Breast epithelium (tissue), 4 donors: ENCODE data around the gene PDE4A. TPM values are rescaled to one million over a fixed set of nuclear protein-coding genes. Genes with fewer than 3 reads are reported as not detected.
"Not testable (repeated sequence)": the region's sequence is repeated elsewhere in the genome, so short reads cannot be mapped to it uniquely, and the experiment has no call there.

Experiments used
- DNase-seq, 2 donors: peaks; one replicate each; pipeline ENCODE4 v3.0.0-alpha.2; 2019; ENCODE audit warnings: low spot score in 2 of 2
- H3K27ac ChIP-seq, 2 donors: fragments of 200-600 bp; sonication (generic) in 1 of 2; one replicate each; pipeline ENCODE4 v1.5.1; 2016 to 2019; ENCODE audit warnings: mild to moderate bottlenecking in 1 of 2
- H3K27me3 ChIP-seq, 2 donors: fragments of 200-600 bp; sonication (generic) in 1 of 2; one replicate each; pipeline versions ENCODE4 v1.5.1 to v1.6.0; 2017 to 2019; ENCODE audit warnings: control low read depth in 1 of 2, mild to moderate bottlenecking in 1 of 2
- H3K36me3 ChIP-seq: fragments of 200-600 bp; one replicate; pipeline ENCODE4 v1.5.1; 2019
- H3K4me1 ChIP-seq, 2 donors: fragments of 200-600 bp; sonication (generic); one replicate each; pipeline ENCODE4 v1.5.1; 2016 to 2019; ENCODE audit warnings: control low read depth in 1 of 2
- H3K4me3 ChIP-seq, 3 donors: fragments of 200-600 bp; sonication (generic); 1 replicate in 2 of 3; 2 replicates in 1 of 3; pipeline ENCODE4 v1.5.1; 2016 to 2019; ENCODE audit warnings: mild to moderate bottlenecking in 3 of 3, moderate library complexity in 2 of 3
- H3K9me3 ChIP-seq, 2 donors: fragments of 200-600 bp; sonication (generic) in 1 of 2; one replicate each; pipeline ENCODE4 v1.5.1; 2016 to 2019; ENCODE audit warnings: control low read depth in 1 of 2
- POLR2A ChIP-seq: fragments of 450-650 bp; IDR thresholded peaks from one replicate; pipeline ENCODE4 v1.6.1; 2016; ENCODE audit warnings: antibody characterized with exemption, mild to moderate bottlenecking, moderate library complexity
- POLR2AphosphoS5 ChIP-seq, 3 donors: sonication (generic); formaldehyde crosslinking; IDR thresholded peaks; one replicate each; pipeline ENCODE4 v1.6.1; 2017; ENCODE audit warnings: antibody characterized with exemption in 3 of 3
- intact Hi-C: fragments of 100-400 bp; cut with DNase I; formaldehyde crosslinking; loops from one replicate; pipeline ENCODE4 v1.15.1; 2023; ENCODE audit warnings: low total_unique reads
- total RNA-seq, 3 donors: library from RNA; depleted of rRNA; stranded (reverse); fragments of >200 nt; gene quantifications; one replicate each; pipeline ENCODE4 v1.1.0, GENCODE V29; 2016
- TF ChIP-seq, protein P1 (sequence below), 3 donors: fragments of 450-650 bp; IDR thresholded peaks; one replicate each; pipeline ENCODE4 v1.5.1; 2016 to 2017; ENCODE audit warnings: antibody characterized with exemption in 3 of 3, mild to moderate bottlenecking in 3 of 3, moderate library complexity in 3 of 3

PDE4A gene
- total RNA-seq, 3 donors from 2014 or later = 5.6 to 20.3 (median 12.1) TPM

DNA sequence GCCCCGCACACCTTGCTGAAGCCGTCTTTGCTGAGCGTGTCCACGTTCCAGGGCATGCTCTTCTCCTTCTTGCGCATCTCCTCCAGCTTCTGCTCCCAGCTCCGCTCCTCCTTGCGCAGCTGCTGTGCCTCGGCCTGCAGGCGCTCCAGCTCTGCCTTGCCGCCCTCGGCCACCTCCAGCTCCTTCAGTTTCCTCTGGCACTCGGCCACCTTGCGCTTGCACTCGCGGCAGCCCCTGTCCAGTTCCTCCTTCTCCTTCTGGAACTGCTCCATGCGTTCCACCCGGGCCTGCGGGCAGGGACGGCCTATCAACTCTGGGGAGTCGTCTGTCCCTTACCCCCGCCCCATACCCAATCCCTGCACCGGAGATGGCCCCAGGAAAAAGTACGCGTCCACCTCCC is 24.4 kb upstream of the PDE4A start:
- H3K4me3 ChIP-seq = no peak overlapping the region
- TF ChIP-seq, protein P1, sequence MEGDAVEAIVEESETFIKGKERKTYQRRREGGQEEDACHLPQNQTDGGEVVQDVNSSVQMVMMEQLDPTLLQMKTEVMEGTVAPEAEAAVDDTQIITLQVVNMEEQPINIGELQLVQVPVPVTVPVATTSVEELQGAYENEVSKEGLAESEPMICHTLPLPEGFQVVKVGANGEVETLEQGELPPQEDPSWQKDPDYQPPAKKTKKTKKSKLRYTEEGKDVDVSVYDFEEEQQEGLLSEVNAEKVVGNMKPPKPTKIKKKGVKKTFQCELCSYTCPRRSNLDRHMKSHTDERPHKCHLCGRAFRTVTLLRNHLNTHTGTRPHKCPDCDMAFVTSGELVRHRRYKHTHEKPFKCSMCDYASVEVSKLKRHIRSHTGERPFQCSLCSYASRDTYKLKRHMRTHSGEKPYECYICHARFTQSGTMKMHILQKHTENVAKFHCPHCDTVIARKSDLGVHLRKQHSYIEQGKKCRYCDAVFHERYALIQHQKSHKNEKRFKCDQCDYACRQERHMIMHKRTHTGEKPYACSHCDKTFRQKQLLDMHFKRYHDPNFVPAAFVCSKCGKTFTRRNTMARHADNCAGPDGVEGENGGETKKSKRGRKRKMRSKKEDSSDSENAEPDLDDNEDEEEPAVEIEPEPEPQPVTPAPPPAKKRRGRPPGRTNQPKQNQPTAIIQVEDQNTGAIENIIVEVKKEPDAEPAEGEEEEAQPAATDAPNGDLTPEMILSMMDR (IDR thresholded peaks at IDR 0.05) = no peak
- TF ChIP-seq POLR2A = no peak
- no peaks in the 10 kb centered on the region for H3K27me3 ChIP-seq
- H3K9me3 ChIP-seq = no peaks in the 10 kb centered on the region
- peaks cover 6% of the 10 kb centered on the region for H3K36me3 ChIP-seq
- no peak overlapping the region for H3K27ac ChIP-seq
- no peak for DNase-seq
- intact Hi-C loops = no loop called here
- H3K4me1 ChIP-seq = peaks cover 2% of the 10 kb centered on the region in 2 donors

DNA sequence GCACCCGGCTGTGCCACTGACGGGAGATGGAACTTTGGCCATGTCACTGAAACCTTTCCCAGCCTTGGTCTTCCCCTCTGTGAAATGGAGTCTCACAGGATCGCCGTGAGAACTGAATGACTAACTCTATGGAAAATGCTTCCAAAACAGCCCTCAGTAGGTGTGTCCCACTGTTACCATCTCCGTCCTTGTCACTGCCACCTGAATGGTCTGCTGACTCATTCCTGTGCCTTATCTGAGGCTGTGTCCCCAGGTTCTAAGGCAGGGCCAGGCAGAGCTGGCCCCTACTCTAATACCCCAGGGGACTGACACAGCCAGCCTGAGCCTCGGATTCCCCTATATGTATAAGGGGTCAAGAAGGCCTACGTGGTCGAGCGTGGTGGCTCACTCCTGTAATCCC is 21.5 kb upstream of the PDE4A start:
- intact Hi-C loops = no loop called here
- no peak for TF ChIP-seq POLR2A
- TF ChIP-seq, protein P1 (IDR thresholded peaks at IDR 0.05) = no peak
- TF ChIP-seq POLR2AphosphoS5 (IDR thresholded peaks at IDR 0.05) = no peak

DNA sequence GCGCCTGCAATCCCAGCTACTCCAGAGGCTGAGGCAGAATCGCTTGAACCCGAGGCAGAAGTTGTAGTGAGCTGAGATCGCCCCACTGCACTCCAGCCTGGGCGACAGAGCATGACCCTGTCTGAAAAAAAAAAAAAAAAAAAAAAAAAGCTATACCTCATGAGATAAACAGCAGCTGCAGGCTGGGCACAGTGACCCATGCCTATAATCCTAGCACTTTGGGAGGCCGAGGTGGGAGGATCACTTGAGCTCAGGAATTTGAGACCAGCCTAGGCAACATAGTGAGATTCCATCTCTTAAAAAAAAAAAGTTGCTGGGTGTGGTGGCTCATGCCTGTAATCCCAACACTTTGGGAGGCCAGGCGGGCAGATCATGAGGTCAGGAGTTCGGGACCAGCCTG is 21.0 kb upstream of the PDE4A start:
- H3K9me3 ChIP-seq, intact Hi-C loops, DNase-seq: not testable (repeated sequence)

More for the DNA sequence above, 21.5 kb upstream of the PDE4A start:
- no peak overlapping the region for H3K4me3 ChIP-seq
- H3K27ac ChIP-seq = no peak overlapping the region
- H3K4me1 ChIP-seq = peaks cover 8 to 11% of the 10 kb centered on the region in 2 donors
- no peaks in the 10 kb centered on the region for H3K9me3 ChIP-seq
- H3K36me3 ChIP-seq = peaks cover 6% of the 10 kb centered on the region
- H3K27me3 ChIP-seq = no peaks in the 10 kb centered on the region
- no peak for DNase-seq

DNA sequence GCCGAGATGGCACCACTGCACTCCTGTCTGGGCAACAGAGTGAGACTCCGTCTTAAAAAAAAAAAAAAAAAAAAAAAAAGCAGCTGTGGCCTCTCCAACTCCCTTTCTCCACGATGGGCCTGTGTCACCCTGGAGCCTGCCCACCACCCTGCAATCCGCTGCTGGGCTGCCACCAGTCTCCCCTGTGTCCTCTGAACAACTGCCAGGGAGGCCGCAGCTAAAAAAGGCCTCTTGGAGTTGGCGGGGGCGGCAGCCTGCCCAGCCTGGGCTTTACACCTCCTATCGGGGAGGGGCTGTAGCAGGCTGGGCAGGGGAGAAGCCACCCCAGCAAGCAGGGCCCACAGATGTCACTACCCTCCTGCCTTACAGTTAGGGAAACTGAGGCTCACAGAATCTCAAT is 20.5 kb upstream of the PDE4A start:
- no peak overlapping the region for H3K4me3 ChIP-seq
- H3K9me3 ChIP-seq = no peaks in the 10 kb centered on the region
- H3K4me1 ChIP-seq = peaks cover 14 to 16% of the 10 kb centered on the region in 2 donors
- peaks cover 1 to 5% of the 10 kb centered on the region in 2 donors for H3K27me3 ChIP-seq
- TF ChIP-seq, protein P1 (IDR thresholded peaks at IDR 0.05) = no peak
- TF ChIP-seq POLR2A (no peak), POLR2AphosphoS5 (IDR thresholded peaks at IDR 0.05) (no peak)
- intact Hi-C loops = loop anchor here (5.0 kb wide), 1 partner anchor 133 kb away; no protein-coding TSS in a partner anchor
- DNase-seq = no peak
- H3K36me3 ChIP-seq = peaks cover 3% of the 10 kb centered on the region
- H3K27ac ChIP-seq = no peak overlapping the region

More for the DNA sequence above, 21.0 kb upstream of the PDE4A start:
- H3K27ac ChIP-seq, H3K36me3 ChIP-seq, H3K4me3 ChIP-seq, H3K27me3 ChIP-seq: not testable (repeated sequence)
- peaks cover 9 to 13% of the 10 kb centered on the region in 2 donors for H3K4me1 ChIP-seq

DNA sequence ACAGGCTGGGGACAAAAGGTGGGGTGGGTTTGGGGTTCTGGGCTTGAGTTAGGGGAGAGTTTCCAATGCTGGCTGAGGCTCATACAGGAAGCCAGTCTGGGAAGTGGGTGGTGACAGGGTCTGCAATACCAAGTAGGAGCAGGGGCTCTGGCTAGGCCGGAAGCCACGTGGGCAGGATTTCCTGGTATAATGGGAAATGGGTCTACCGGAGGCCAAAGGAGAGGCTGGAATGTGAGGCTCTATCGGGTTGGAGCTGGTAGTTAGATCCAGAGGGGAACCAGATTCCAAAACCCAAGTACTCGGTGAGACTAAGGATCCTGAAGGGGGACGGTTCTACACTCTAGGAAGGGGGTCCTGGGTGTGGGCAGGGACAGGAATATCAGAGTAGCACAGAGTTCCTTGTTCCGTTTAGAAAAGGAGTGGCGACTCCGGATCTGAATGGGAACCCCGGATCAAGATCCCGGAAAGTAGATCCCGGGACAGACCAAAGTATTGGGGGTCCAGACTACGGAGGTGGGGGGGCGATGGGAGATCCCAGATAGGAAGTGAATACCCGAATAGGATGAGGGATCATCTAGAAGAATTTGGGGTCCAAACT is 17.8 kb upstream of the PDE4A start:
- Histone ChIP-seq H3K9me3 (no peaks in the 10 kb centered on the region), H3K36me3 (no peaks in the 10 kb centered on the region), H3K4me3 (peak overlapping the region; percentile 79 to 97 (median 95)), H3K4me1 (peaks cover 16% of the 10 kb centered on the region in 2 donors), H3K27ac (peak overlapping the region; percentile 83 to 88), H3K27me3 (peaks cover 4 to 16% of the 10 kb centered on the region in 2 donors)
- TF ChIP-seq POLR2AphosphoS5 (IDR thresholded peaks at IDR 0.05) = peak in 1 of 3 donors; percentile 37
- TF ChIP-seq, protein P1 (IDR thresholded peaks at IDR 0.05) = no peak
- no peak for DNase-seq
- intact Hi-C loops = loop anchor here (5.0 kb wide), 1 partner anchor 135 kb away; no protein-coding TSS in a partner anchor
